ENCODE data around the gene RFLNA. TPM values are rescaled to one million over a fixed set of nuclear protein-coding genes. Genes with fewer than 3 reads are reported as not detected.
A peak's percentile ranks its signal among the peaks of the same experiment; 100 is the strongest.

RFLNA gene, protein sequence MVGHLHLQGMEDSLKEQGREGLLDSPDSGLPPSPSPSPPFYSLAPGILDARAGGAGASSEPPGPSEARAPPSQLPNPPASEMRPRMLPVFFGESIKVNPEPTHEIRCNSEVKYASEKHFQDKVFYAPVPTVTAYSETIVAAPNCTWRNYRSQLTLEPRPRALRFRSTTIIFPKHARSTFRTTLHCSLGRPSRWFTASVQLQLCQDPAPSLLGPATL
- total RNA-seq = under 0.01 TPM in 2 replicates

DNA sequence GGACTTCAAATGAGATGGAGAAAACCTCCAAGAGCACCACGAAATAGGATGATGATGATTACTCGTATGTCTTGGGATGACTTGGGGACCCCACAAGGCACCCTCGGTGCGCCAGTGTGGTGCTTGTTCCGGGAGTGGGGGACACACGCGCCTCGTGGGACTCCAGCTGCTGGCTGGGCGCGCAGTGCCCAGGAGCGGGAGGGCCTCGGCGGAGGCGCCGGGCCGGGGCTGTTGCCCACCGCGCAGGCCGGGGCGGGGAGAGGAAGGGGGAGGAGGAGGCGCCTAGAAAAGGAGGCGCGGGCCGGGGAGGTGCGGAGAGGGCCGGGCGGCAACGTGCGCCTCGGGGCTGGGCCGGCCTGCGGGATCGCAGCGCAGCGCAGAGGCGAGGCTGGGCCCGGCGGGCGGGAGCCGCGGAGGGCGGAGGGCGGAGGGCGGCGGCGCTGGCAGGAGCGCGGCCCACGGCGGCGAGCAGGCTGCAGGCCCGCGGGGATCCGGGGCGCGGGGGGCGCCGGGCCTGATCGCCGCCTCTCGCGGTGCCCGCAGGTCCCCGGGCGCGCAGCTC is at the start of gene RFLNA:
Gene RFLNA, plus strand, starts transcription at position 314 of the 562 bp plus-strand sequence. CDS start 337 bp downstream, outside the sequence.
- DNase-seq (ENCODE audit: low read depth in 2 of 2) = no peak

DNA sequence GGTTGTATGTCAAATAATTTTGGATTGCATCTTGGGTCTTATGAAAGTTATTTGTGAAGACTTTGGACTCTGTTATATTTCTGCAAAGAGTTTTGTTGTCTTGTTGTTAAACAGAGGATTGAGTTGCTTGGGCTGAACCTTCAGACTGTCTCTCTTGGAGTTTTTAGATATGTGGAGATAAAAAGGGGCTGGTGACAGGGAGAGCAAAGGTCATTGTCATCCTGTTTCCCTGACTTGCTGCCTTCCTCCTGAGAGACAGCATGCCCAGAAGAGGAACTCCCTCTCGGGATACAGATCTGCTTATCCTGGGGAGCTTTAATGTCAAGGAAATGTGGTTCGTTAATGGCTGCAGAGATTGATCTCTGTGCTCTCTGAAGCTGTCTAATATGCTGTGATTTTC is 47.6 kb upstream of the RFLNA start:
- DNase-seq (ENCODE audit: low read depth in 2 of 2) = no peak

DNA sequence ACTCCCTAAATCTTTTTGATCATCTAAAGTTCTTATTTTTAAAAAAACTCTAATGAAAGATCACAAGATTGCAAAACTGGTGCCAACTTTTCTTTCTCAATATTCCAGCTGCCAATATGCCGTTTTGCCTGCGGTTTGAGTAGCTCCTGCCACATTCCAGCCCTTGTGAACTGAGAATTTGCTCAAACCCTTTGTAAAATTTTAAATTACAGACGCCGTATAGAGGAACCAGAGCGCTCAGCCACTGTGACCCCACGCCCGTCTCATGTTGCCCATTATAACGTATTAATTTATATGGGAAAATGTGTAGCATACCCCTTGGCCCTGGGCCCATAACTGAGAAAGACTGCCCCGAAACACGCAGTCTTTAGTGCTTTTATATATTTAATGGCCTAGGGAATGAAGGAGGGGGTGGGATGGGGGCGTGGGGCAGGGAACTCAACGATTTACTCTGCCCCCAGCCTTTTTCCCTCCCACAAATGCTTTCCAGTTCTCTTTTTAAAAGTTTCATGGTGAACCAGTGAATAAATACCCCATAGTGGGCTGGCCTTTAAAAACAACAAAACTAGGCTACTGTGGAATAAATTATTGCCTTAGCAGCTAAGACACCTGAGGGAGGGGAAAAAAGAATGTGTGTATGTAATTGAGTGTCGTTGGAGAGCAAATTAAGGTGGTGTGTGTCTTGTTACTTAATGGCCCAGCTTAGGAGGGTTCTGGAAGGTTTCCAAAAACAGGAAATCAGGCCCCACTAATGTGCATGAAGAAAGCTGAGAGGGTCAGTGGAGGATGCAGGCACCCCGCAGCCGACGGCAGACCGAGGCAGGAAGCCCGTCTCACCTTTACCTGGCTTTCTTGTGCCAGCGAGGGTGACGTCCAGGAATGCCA is 45.7 kb upstream of the RFLNA start:
- no peak for DNase-seq (ENCODE audit: low read depth in 2 of 2)

DNA sequence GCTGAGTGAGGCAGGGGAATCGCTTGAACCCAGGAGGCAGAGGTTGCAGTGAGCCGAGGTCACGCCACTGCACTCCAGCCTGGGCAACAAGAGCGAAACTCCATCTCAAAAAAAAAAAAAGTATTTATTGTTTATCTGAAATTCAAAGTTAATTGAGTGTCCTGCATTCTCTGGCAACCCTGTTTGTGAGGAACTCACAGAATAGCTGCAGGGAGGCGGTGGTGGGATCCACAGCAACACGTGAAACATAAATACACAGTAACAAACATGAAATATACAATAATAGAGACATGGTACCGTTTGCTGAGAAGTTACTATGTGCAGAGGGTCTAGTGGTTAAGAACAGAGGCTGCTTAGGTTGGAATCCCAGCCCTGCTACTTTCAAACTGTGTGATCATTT is 43.7 kb upstream of the RFLNA start:
- DNase-seq (ENCODE audit: low read depth in 2 of 2) = no peak

DNA sequence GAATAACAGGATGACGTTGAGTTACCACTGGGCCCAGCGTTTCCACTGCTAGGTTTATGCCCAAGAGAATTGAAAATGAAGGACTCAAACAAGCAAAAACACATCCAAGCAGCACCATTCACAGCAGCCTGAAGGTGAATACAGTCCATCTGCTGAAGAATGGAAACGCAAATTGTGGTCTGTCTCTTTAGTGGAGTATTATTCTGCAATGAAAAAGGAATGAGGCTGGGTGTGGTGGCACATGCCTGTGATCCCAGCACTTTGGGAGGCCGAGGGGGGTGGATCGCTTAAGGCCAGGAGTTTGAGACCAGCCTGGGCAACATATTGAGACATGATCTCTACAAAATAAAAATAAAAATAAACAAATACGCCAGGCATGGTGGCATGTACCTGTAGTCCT is 41.9 kb upstream of the RFLNA start:
- DNase-seq (ENCODE audit: low read depth in 2 of 2) = no peak

DNA sequence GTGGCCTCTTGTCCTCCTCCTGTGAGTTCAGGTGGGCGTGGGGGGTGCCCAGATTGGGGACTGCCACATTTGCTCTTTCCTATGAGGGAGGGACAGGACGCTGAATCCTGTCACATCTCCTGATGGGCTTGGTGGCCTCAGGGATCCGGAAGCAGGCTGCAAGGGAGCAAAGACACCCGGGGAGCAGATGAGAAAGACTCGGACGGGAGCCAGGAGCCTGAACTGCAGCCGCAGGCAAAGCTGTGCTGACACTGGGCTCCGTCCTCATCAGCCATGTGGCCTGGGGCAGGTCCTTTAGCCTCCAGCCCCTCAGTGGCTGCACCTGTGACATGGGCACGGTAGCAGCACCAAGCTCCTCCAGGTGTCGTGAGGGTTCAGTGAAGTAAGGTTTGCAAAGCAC is 40.8 kb upstream of the RFLNA start:
- DNase-seq (ENCODE audit: low read depth in 2 of 2) = no peak

DNA sequence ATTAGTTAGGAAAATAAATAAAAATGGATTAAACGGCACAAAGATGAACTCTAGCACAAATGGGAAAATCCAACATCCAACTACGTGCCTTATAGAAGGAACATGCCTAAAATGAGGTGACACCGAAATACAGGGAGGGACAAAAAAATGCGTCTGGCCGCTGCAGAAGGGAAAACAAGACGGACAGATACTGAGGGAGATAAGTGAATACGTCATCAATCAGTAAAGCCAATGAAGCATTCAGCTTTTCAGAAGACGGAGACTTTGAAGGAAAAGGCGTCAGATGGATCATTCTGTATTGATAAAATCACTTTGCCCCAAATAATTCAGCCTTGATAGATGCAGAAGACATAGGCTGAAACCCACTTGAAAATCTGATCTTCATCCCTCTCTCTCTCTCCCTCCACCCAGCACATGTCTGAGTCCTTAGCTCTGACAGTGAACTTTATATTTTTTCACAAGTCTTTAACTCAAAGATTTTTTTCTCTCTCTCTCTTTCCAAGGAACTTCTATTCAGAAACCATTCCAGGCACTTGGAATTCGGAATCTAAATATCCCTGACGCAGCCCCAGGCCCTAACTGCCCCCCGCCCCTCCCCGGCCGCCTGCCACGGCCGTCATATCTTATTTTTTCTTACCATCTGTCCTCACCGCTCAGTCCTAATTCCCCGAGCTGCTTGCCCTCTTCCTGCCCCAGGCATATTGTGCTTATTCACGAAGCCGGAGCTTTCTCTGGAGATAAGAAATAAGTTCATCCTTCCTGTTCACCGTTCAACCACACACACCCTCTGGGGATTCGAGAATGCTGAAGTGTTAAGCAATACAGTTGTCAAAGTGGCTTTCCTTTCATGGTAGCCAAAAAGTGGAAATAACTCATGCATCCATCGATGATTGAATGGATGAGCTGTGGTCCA is 35.5 kb upstream of the RFLNA start:
- DNase-seq (ENCODE audit: low read depth in 2 of 2) = no peak

DNA sequence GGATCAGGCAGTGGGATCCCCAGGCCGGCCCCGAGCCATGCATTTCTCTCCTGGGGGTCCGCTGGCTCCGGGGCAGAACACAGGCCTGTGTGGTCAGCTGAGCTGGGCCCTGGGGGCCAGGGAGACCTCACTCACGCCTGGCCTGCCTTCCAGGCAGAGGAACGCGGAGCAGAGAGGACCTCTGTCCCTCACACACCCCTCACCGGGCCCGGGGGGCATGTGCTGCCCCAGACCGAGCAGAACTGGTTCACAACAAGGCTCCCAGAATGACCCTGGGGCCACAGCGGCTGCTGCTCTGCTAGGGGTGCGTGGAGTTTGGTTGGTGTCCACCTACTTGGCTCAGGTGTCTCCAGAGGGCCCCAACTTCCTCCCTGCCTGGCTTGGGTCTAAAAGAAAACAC is 33.0 kb upstream of the RFLNA start:
- DNase-seq (ENCODE audit: low read depth in 2 of 2) = no peak

DNA sequence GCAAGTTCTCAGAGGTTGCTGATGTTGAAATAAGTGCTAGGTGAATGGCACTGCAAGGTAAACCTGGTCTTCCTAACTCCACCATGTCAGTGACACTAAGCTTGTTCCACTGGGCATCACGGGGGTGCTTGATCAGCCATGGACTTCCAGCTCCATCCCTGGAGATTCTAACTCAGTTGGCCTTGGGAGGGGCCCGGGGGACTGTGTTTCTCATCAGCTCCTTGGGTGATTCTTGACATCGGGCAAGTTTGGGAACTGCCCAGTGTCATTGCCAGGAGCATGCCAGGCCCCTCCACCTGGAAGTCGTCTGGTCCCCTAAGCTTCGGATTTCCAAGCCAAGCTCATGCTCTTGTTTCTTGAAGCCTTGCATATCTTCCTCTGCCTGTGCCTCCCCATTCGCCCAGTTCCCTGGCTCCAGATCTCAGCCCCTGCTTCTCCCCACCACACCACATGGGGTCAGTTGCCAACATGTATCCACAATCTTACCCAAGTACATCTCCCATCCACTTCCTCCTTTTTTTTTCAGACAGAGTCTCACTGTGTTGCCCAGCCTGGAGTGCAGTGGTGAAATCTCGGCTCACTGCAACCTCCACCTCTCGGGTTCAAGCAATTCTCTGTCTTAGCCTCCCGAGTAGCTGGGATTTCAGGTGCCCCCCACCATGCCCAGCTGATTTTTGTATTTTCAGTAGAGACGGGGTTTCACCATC is 30.7 kb upstream of the RFLNA start:
- no peak for DNase-seq (ENCODE audit: low read depth in 2 of 2)

DNA sequence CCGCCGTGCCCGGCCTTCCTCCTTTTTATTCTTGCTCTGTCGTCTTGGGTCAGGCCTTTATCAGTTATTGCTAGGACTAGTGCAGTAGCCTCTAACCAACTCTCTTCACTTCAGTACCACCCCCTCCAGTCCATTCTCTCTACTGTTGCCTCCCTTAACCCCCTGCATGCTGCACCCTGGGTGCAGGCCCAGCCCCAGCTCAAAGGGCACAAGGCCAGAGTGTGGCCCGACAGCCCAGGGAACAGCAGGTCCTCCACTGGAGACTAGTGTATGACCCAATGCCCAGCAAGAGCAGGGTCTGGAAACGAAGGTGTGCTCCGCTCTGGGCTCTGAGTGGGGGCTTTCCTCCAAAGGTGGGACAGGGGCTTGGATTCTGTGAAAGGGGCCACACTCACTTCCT is 30.0 kb upstream of the RFLNA start:
- DNase-seq (ENCODE audit: low read depth in 2 of 2) = no peak

DNA sequence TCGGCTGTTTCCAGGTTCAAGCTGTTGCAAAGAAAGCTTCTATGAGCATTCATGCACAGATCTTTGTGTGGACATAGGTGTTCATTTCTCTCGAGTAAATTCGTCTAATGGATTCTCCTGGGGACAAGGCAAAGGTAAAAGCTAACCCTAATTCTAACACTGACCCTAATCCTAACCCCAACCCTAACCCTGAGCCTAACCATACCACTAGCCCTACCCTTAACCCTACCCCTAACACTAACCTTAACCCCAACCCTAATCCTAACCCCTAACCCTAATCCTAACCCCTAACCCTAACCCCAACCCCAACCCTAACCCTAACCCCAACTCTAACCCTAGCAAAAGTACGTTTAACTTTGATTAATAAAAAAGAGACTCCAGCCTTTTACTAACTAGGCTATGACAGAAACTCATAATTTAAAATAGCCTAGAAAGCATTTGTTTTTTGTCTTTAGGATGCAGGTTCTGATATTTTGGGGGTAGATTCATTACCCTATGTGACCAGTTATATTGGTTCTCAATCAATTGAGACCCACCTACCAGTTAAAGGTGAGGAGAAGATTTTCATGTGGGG is 27.6 kb upstream of the RFLNA start:
- no peak for DNase-seq (ENCODE audit: low read depth in 2 of 2)

DNA sequence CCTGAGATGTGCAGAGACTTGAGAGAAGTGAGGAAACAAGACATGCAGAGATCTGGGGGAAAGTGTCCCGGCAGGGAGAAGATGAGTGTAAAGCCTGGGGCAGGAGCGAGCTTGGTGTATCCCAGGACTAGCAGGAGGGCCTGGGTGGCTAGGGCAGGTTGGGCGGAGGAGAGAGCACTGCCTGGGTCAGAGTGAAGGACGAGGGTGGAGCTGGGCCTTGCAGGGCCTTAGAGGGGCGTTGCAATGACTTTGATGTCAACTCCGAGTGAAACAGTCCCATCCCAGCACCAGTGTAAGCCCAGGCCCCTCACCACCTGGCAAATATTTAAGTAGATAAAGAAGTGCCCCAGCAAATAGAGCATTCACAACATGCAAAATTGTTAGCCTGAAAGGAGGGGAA is 24.2 kb upstream of the RFLNA start:
- DNase-seq (ENCODE audit: low read depth in 2 of 2) = no peak

DNA sequence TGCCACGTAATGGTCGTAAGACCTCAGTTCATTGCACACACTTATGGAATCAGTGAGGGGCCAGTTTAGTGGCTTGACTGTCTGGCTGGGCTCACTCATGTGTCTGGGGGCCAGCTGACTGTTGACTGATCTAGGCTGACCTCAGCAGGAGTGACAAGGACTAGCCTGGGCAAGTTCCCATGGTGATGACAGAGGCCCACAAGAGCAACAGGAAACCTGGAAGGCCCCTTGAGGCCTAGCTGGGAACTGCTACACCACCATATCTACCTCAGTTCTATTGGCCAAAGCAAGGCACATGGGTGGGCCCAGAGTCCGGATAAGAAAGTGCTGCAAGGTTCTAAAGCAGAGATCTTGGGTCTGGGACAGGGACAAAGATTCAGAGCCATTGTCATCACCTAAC is 21.3 kb upstream of the RFLNA start:
- peak; percentile 27 to 66 for DNase-seq (ENCODE audit: low read depth in 2 of 2)

DNA sequence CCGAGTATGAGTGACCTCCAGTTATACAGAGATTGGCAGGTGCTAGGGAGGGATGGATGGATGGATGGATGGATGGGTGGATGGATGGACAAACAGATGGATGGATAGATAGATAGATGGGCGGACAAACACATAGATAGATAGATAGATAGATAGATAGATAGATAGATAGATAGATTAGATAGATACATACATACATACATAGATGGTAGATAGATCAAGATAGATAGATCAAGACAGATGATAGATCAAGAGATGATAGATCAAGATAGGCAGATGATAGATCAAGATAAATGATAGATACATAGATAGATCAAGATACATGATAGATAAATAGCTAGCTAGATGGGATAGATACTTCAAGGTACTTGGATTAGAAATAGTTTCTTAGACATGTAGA is 18.6 kb upstream of the RFLNA start:
- no peak for DNase-seq (ENCODE audit: low read depth in 2 of 2)

DNA sequence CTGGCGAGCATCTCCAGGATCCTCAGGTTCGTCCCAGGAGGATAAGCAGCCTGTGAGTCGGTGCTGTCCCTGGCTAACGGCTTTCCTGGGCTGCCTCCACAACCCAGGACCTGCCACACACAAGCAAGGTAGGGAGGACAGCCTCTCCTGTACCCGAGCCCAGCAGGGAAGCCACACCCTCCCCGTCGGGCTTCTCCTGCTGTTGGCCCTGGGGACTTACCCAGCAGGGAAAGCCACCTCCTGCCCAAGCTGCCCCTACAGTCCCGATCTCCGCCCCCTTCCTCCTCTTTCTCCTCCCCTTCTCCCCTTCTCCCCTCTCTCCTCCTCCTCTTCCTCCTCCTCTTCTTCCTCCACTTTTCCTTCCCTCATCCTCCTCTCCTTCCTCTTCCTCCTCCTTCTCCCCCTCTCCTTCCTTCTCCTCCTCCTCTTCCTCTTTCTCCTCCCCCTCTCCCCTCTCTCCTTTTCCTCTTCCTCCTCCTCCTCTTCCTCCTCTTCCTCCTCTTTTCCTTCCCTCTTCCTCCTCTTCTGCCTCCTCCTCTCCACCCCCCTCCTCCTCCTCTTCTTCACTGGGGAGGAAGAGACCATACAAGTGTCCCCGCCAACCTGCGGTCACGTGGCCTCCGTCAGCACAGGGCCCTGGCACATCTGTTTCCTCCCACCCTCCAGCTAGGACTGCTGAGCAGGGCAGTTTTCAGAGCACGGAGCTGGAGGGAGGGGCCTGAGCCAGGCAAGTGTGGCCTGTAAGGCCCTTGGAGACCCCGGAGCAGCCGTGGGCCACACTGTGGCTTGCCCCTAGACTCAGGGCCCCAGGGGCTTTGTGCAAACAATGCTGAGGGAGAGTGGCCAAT is 17.3 kb upstream of the RFLNA start:
- no peak for DNase-seq (ENCODE audit: low read depth in 2 of 2)

DNA sequence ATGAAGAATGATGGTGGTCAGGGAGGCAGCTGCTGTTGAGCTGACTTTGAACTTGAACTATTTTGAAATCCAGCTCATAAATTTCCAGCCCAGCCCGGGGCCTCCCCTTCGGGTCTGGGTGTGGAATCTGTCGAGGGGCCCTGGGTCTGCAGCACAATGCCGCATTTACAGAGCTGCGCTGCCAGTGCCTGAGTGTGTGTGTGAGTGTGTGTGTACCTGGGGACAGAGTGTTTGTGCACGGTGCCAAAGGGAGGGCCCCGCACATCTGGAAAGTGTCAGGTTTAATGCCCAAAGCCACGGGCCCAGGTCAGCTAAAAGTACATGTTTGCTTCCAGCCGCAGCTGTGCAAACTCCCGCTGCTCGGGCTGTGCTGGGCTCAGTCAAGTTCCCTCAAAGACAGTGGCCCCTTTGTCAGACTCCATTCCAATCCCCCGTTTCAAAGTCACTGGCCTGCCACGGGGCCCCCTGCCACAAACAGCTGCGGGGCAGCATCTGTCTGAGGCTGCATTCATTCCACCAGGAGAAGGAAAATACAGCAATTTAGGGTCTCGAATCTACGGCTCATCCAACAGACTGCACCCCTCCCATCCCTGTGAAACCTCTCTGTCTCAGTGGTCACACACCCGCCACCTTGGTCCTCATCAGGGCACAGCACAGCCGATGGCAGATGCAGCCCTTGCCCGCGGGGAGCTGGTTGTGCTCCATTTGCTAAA is 16.3 kb upstream of the RFLNA start:
- no peak for DNase-seq (ENCODE audit: low read depth in 2 of 2)

DNA sequence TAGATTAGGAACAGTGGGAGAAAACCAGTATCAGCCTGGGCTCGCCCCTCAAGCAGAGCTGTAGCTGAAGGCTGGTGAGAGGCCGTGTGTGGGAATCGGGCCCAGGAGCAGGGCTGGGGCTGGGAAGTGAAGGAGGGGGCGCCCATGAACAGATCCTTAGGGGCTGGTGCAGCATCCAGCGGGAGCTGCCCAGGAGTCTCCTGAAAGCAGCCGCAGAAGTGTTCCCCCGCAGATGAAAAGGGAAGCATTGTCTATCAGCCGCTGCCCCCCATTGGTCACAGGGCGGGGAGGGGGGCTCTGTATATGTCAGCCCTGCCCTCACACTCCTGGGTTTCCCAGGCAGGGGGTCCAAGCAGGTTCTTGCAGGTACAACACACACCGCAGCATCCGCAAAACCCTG is 15.6 kb upstream of the RFLNA start:
- DNase-seq (ENCODE audit: low read depth in 2 of 2) = no peak

DNA sequence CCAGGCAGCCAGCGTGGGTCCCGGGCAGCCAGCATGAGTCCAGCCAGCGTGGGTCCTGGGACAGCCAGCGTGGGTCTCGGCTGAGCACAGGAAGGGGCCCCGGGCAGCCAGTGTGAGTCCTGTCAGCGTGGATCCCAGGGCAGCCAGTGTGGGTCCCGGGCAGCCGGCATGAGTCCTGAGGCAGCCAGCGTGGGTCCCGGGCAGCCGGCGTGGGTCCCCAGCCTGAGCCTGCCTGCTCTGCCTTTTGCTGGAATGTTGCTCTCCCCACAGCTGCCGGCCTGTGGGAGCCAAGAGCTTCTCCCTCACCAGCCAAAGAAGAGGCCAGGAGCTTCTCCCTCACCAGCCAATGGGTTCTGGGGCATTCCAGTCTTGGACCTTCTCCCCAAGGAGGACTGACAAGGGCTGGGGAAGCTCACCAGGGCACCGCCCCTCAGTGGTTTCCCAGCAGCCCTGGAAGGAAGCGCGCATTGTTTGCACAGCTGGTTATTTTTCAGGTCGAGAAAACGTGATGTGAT is 15.0 kb upstream of the RFLNA start:
- peak in 1 of 2 donors; percentile 19 for DNase-seq (ENCODE audit: low read depth in 2 of 2)

DNA sequence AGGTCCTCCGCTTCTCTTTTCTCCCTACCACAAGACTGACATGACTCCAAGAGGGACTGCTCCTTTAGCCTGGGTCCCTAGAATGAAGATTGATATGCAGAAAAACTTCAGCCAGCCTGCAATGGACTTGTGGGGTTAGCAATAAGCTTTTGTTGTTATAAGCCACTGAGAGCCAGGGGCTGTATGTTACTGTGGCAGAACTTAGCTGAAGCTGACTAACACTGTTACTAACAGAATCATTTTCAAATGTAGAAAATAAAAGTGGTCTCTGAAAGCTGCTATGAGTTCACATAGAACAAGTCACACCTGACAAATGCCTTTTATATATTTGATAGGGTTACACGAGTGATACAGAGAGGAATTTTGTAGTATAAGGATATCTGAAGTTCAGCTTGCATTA is 13.6 kb upstream of the RFLNA start:
- no peak for DNase-seq (ENCODE audit: low read depth in 2 of 2)
